GM19240 (cell line): ENCODE data around the gene TIRAP.

ENCODE experiments used
- DNase-seq: peaks from one replicate; pipeline ENCODE4 v3.0.0; 2011; ENCODE audit warnings: low spot score; ENCODE audit not compliant: insufficient read length

TIRAP gene

GRCh38 chr11:126341760-126342161 is 58.9 kb downstream of the TIRAP start:
- DNase-seq = no peak

- no peak for DNase-seq
These were observed 60.2 kb downstream of the TIRAP start for GRCh38 chr11:126343051-126343450.
